Progenitor cell of endocrine pancreas (in vitro differentiated cells): ENCODE data around the gene SOS1. TPM values are rescaled to one million over a fixed set of nuclear protein-coding genes. Genes with fewer than 3 reads are reported as not detected.
"Not testable (repeated sequence)": the region's sequence is repeated elsewhere in the genome, so short reads cannot be mapped to it uniquely, and the experiment has no call there.

ENCODE experiments used
- DNase-seq: peaks from one replicate; pipeline ENCODE4 v3.0.0; 2021; ENCODE audit warnings: low spot score; ENCODE audit not compliant: unreplicated experiment
- H3K27ac Mint-ChIP-seq: 2 replicates; pipeline ENCODE4 v1.8.0; 2021; ENCODE audit warnings: mild to moderate bottlenecking, moderate library complexity, mixed read lengths
- H3K27me3 Mint-ChIP-seq: 2 replicates; pipeline ENCODE4 v1.8.0; 2021; ENCODE audit warnings: mixed read lengths
- H3K36me3 Mint-ChIP-seq: 2 replicates; pipeline ENCODE4 v1.8.0; 2022; ENCODE audit warnings: mixed read lengths; ENCODE audit not compliant: insufficient read depth
- H3K4me1 Mint-ChIP-seq: 2 replicates; pipeline ENCODE4 v1.8.0; 2021; ENCODE audit warnings: low read depth, mixed read lengths
- H3K4me3 Mint-ChIP-seq: 2 replicates; pipeline ENCODE4 v1.8.0; 2021; ENCODE audit warnings: low read depth, mild to moderate bottlenecking, moderate library complexity, mixed read lengths
- H3K9me3 Mint-ChIP-seq: 2 replicates; pipeline ENCODE4 v1.8.0; 2021; ENCODE audit warnings: low read depth, mixed read lengths
- CTCF ChIP-seq: fragments of 200-600 bp; sonication (generic); IDR thresholded peaks from one replicate; pipeline ENCODE4 v1.5.0; 2021; ENCODE audit warnings: antibody characterized with exemption, mild to moderate bottlenecking; ENCODE audit not compliant: unreplicated experiment
- total RNA-seq: library from RNA; stranded (reverse); gene quantifications from 2 replicates; pipeline ENCODE4 v1.2.1, GENCODE V29; 2021

Gene SOS1
- total RNA-seq, 1 donor from 2014 or later, result 77.0 TPM

DNA sequence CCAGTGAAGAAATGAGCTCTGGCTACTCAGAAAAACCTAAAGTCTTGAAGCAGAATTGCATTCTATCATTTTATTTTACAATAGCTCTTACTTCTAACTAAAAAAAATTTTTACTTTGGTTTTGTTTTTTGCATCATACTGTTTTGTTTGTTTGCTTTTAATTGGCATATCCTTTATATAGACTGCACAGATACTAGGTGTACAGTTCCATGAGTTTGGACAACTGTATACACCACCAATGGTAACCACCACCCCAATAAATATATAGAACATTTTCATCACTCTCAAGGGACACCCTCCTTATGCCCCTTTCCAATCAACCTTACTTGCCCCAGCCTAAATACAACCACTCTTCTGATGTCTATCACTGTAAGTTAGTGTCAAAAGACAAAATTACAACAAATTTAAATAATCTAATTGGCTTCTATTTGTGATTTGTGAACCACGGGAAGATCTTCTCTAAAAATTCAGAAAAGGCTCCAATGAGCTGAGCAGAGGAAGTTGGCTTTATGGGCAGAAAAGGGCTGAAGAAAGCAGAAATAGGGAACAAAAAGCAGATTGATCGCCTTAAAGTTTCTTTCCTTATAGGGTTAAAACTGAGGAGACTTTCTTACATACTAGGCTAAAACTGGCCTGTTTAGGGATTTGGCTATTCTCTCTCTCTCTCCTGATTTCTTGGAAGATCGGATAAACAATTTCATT lies 22.2 kb upstream of the SOS1 start:
- no peaks in the 10 kb centered on the region for H3K27me3 Mint-ChIP-seq
- no peak for TF ChIP-seq CTCF
- no peak overlapping the region for H3K4me3 Mint-ChIP-seq
- no peaks in the 10 kb centered on the region for H3K9me3 Mint-ChIP-seq
- DNase-seq, result no peak
- H3K36me3 Mint-ChIP-seq, result no peaks in the 10 kb centered on the region
- peaks cover 6% of the 10 kb centered on the region for H3K4me1 Mint-ChIP-seq
- H3K27ac Mint-ChIP-seq, result no peak overlapping the region

DNA sequence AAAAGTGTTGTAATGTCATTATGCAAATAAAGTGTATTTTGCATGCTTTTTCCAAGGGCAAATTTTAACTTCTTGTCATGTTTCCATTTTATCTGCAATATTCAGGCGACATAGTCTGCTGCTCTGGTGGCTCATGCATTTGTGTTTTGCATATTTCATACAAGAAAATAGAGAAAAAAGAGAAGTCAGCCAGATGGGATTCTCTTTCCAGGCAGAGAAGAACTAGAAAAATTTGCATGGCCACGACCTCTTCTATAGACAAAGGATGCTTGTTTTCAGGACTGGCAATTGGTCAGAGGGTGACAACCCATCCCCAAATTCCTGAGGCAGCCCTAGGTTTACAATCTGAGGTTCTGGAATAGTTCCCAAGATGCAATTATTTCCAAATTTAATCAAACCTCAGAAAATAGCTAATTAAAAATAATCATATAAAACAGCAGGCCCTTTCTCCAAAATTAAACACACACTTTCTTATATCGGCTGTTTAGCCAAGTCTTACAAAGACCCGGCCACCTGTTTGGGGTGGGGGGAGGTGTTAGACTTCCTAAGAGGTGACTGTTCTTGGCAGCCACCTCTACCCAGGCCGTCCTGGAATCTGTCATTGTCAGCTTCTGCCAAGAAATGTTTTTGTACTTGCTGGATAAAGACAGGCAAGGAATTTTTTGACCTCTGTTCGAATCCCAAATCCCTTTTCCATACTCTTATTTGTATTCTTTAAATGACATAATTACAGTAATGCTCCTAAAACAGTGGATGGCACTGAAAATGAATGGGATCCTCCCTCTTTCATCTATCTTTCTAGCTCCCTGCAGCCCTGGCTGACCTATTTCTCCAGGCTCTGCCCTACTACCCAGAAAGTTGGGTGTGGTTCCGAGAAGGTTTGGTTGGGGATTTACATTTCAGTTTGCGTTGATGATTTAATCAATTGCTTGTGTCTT lies 20.8 kb upstream of the SOS1 start:
- Mint-ChIP-seq H3K27ac (no peak overlapping the region), H3K27me3 (no peaks in the 10 kb centered on the region), H3K4me3 (no peak overlapping the region), H3K4me1 (peaks cover 6% of the 10 kb centered on the region), H3K36me3 (no peaks in the 10 kb centered on the region), H3K9me3 (no peaks in the 10 kb centered on the region)
- no peak for DNase-seq
- TF ChIP-seq CTCF, result no peak

- H3K36me3 Mint-ChIP-seq, DNase-seq, H3K27ac Mint-ChIP-seq, H3K9me3 Mint-ChIP-seq, H3K4me1 Mint-ChIP-seq, H3K4me3 Mint-ChIP-seq, H3K27me3 Mint-ChIP-seq: not testable (repeated sequence)
Observed at GRCh38 chr2:39140948-39141333, 20.1 kb upstream of the SOS1 start.

- no peak for DNase-seq
- Mint-ChIP-seq H3K27ac (no peak overlapping the region), H3K4me3 (no peak overlapping the region), H3K4me1 (peaks cover 6% of the 10 kb centered on the region), H3K9me3 (no peaks in the 10 kb centered on the region), H3K36me3 (no peaks in the 10 kb centered on the region), H3K27me3 (no peaks in the 10 kb centered on the region)
- no peak for TF ChIP-seq CTCF
Observed at GRCh38 chr2:39140322-39140847, 19.5 kb upstream of the SOS1 start.

DNA sequence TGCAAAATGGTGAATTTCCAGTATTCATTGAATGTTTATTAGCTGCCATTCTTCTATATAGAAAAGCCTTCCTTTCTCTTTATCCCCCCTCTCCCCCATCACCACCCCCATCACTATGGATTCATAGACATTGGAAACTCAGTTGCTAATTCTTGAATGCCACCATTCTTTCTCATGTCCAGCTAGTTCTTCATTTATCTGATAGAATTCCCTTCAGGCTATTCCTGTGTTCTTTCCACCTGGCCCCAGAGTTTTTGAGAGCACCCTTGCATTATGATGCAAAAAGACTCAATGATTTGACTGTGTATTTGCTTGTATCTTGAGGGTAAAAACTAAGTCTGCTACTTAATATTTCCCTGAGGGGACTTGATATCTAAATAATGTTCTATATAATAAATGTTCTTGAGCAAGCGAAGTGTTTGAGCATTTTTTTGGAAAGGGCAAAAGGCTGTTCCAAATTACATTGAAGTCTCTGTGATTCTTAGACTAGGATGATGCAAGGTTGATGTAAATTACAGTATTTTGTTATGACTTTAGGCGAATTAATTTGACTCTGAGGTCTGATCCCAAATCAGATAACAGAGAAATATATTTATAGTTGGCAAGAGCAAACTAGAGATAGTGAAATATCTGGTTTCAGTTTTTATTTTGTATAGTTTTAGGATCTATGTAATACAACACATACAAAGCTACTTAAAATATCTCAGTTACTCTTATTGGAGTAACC lies 18.8 kb upstream of the SOS1 start:
- no peak overlapping the region for H3K4me3 Mint-ChIP-seq
- no peak overlapping the region for H3K27ac Mint-ChIP-seq
- H3K36me3 Mint-ChIP-seq, result no peaks in the 10 kb centered on the region
- no peak for TF ChIP-seq CTCF
- H3K27me3 Mint-ChIP-seq, result no peaks in the 10 kb centered on the region
- no peaks in the 10 kb centered on the region for H3K9me3 Mint-ChIP-seq
- no peak for DNase-seq
- H3K4me1 Mint-ChIP-seq, result peaks cover 6% of the 10 kb centered on the region
